Measurements from ENCODE around the gene UACA.

Gene UACA

GRCh38 chr15:70658641-70659040 is 104.7 kb downstream of the UACA start:
- DNase-seq (ENCODE audit: low spot score): no peak

- no peak for DNase-seq (ENCODE audit: low spot score)
Measured at GRCh38 chr15:70653426-70653825, 109.9 kb downstream of the UACA start.

- no peak for DNase-seq (ENCODE audit: low spot score)
Measured at GRCh38 chr15:70652341-70652740, 111.0 kb downstream of the UACA start.

GRCh38 chr15:70651303-70651845 is 112.0 kb downstream of the UACA start:
- DNase-seq (ENCODE audit: low spot score): no peak

GRCh38 chr15:70650567-70651302 is 112.6 kb downstream of the UACA start:
- DNase-seq (ENCODE audit: low spot score): no peak

GRCh38 chr15:70647396-70647795 is 116.0 kb downstream of the UACA start:
- no peak for DNase-seq (ENCODE audit: low spot score)

GRCh38 chr15:70646169-70646568 is 117.2 kb downstream of the UACA start:
- DNase-seq (ENCODE audit: low spot score): no peak

GRCh38 chr15:70643783-70644125 is 119.6 kb downstream of the UACA start:
- DNase-seq (ENCODE audit: low spot score): peak; percentile 28

- DNase-seq (ENCODE audit: low spot score): no peak
Measured at GRCh38 chr15:70643106-70643782, 120.1 kb downstream of the UACA start.

- no peak for DNase-seq (ENCODE audit: low spot score)
Measured at GRCh38 chr15:70636540-70637165, 126.7 kb downstream of the UACA start.

- no peak for DNase-seq (ENCODE audit: low spot score)
Measured at GRCh38 chr15:70635895-70636294, 127.5 kb downstream of the UACA start.

- no peak for DNase-seq (ENCODE audit: low spot score)
Measured at GRCh38 chr15:70633991-70634390, 129.4 kb downstream of the UACA start.

GRCh38 chr15:70633103-70633831 is 130.1 kb downstream of the UACA start:
- DNase-seq (ENCODE audit: low spot score): no peak

GRCh38 chr15:70632491-70633102 is 130.8 kb downstream of the UACA start:
- DNase-seq (ENCODE audit: low spot score): no peak

- DNase-seq (ENCODE audit: low spot score): no peak
Measured at GRCh38 chr15:70632079-70632478, 131.3 kb downstream of the UACA start.

- no peak for DNase-seq (ENCODE audit: low spot score)
Measured at GRCh38 chr15:70629735-70630273, 133.6 kb downstream of the UACA start.

- no peak for DNase-seq (ENCODE audit: low spot score)
Measured at GRCh38 chr15:70628549-70628896, 134.8 kb downstream of the UACA start.

GRCh38 chr15:70627734-70628548 is 135.4 kb downstream of the UACA start:
- DNase-seq (ENCODE audit: low spot score): no peak

- DNase-seq (ENCODE audit: low spot score): no peak
Measured at GRCh38 chr15:70627322-70627721, 136.0 kb downstream of the UACA start.

GRCh38 chr15:70625438-70625837 is 137.9 kb downstream of the UACA start:
- no peak for DNase-seq (ENCODE audit: low spot score)

GRCh38 chr15:70625011-70625410 is 138.3 kb downstream of the UACA start:
- DNase-seq (ENCODE audit: low spot score): no peak

Measured in COLO829 (cell line).